Subcutaneous abdominal adipose tissue (tissue), 5 donors: ENCODE results near the gene MRPL9.

ENCODE experiments used
- H3K27ac ChIP-seq: one replicate; pipeline ENCODE4 v1.7.0; 2013; ENCODE audit warnings: low read depth, mild to moderate bottlenecking, inconsistent platforms, low read length, moderate library complexity
- H3K27me3 ChIP-seq, 5 donors: one replicate each; pipeline ENCODE4 v1.7.0; 2013; ENCODE audit warnings: low read length in 5 of 5, inconsistent platforms in 1 of 5; ENCODE audit not compliant: control insufficient read depth in 5 of 5, insufficient read depth in 4 of 5
- H3K36me3 ChIP-seq, 5 donors: one replicate each; pipeline ENCODE4 v1.7.0; 2013; ENCODE audit warnings: low read length in 5 of 5; ENCODE audit not compliant: control insufficient read depth in 5 of 5, insufficient read depth in 5 of 5
- H3K4me1 ChIP-seq, 5 donors: one replicate each; pipeline ENCODE4 v1.7.0; 2013; ENCODE audit warnings: low read length in 5 of 5, mild to moderate bottlenecking in 3 of 5, moderate library complexity in 1 of 5; ENCODE audit not compliant: control insufficient read depth in 5 of 5, insufficient read depth in 5 of 5
- H3K4me3 ChIP-seq, 5 donors: one replicate each; pipeline ENCODE4 v1.7.0; 2013; ENCODE audit warnings: low read length in 5 of 5, low read depth in 1 of 5
- H3K9ac ChIP-seq, 5 donors: one replicate each; pipeline ENCODE4 v1.7.0; 2013; ENCODE audit warnings: low read length in 5 of 5, mild to moderate bottlenecking in 4 of 5, moderate library complexity in 3 of 5
- H3K9me3 ChIP-seq, 5 donors: one replicate each; pipeline ENCODE4 v1.7.0; 2013; ENCODE audit warnings: low read length in 5 of 5; ENCODE audit not compliant: control insufficient read depth in 5 of 5
- donor health status: healthy.
- donor health status: healthy.
- donor health status: healthy.
- donor health status: healthy.
- donor health status: healthy.

MRPL9 gene

DNA sequence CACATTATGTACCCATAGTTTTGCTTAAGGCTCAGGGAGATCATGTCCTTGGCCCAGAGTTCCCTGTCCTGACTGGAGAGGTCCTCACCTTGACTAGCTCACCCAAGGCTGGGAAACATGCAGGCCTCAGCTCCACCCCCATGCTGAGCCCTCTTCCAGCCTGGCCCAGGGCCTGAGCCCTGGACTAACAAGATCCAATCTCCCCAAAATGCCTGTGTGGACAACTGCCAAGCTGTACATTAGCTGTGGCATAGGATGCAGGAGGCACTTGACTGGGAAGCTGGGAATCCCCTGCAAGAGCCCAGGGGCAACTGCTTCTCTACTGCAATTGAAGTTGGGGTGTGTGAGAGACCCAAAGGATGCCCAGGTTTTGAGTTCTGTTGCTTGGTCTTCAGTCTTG is 39.9 kb upstream of the MRPL9 start:
- no peak overlapping the region for H3K4me3 ChIP-seq
- H3K4me1 ChIP-seq: peaks cover 0 to 22% (median 6%) of the 10 kb centered on the region in 5 donors
- H3K9ac ChIP-seq: no peak overlapping the region
- no peak overlapping the region for H3K27ac ChIP-seq
- H3K27me3 ChIP-seq: peaks cover 0 to 26% (median 18%) of the 10 kb centered on the region in 5 donors
- no peaks in the 10 kb centered on the region for H3K36me3 ChIP-seq
- no peaks in the 10 kb centered on the region for H3K9me3 ChIP-seq

DNA sequence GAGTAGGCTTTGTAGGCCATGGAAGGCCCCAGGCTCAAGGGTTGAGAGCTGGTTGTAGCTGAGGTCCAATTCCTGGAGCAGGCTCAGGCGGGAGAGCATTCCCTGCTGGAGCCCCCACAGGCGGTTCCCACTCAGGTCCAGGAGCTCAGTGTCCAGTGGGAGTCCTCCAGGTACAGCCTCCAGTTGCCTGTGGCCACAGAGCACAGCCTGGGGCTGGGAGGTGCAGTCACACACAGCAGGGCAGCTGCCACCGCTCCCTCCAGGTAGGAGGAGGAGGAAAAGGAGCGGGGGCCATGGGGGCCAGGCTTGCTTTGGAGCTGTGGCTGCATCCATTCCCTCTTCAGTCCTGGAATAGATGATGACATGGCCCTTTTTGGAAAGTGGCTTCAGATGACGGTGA is 39.1 kb upstream of the MRPL9 start:
- Histone ChIP-seq H3K4me1 (peaks cover 0 to 22% (median 6%) of the 10 kb centered on the region in 5 donors), H3K27me3 (peaks cover 0 to 30% (median 18%) of the 10 kb centered on the region in 5 donors), H3K36me3 (peaks cover 0 to 2% (median 0%) of the 10 kb centered on the region in 5 donors)

GRCh38 chr1:151801846-151802245 is 38.5 kb upstream of the MRPL9 start:
- Histone ChIP-seq H3K4me3 (no peak overlapping the region), H3K9me3 (no peaks in the 10 kb centered on the region), H3K36me3 (peaks cover 0 to 2% (median 0%) of the 10 kb centered on the region in 5 donors), H3K4me1 (peaks cover 0 to 22% (median 6%) of the 10 kb centered on the region in 5 donors), H3K9ac (no peak overlapping the region), H3K27ac (no peak overlapping the region), H3K27me3 (peaks cover 0 to 30% (median 18%) of the 10 kb centered on the region in 5 donors)

More for the DNA sequence above, 39.1 kb upstream of the MRPL9 start:
- H3K27ac ChIP-seq: no peak overlapping the region
- no peak overlapping the region for H3K9ac ChIP-seq
- no peaks in the 10 kb centered on the region for H3K9me3 ChIP-seq
- no peak overlapping the region for H3K4me3 ChIP-seq

GRCh38 chr1:151801310-151801820 is 38.1 kb upstream of the MRPL9 start:
- Histone ChIP-seq H3K4me1 (peaks cover 0 to 22% (median 6%) of the 10 kb centered on the region in 5 donors), H3K9ac (no peak overlapping the region), H3K27me3 (peaks cover 0 to 30% (median 18%) of the 10 kb centered on the region in 5 donors), H3K4me3 (no peak overlapping the region), H3K36me3 (peaks cover 0 to 2% (median 0%) of the 10 kb centered on the region in 5 donors), H3K27ac (no peak overlapping the region), H3K9me3 (no peaks in the 10 kb centered on the region)

- peaks cover 0 to 2% (median 0%) of the 10 kb centered on the region in 5 donors for H3K36me3 ChIP-seq
- H3K27me3 ChIP-seq: peaks cover 0 to 30% (median 18%) of the 10 kb centered on the region in 5 donors
- H3K9ac ChIP-seq: peak overlapping the region in 1 of 5 donors; percentile 10
- H3K4me3 ChIP-seq: no peak overlapping the region
- H3K9me3 ChIP-seq: no peaks in the 10 kb centered on the region
- peaks cover 0 to 22% (median 6%) of the 10 kb centered on the region in 5 donors for H3K4me1 ChIP-seq
- no peak overlapping the region for H3K27ac ChIP-seq
Observed at GRCh38 chr1:151800830-151801229, 37.5 kb upstream of the MRPL9 start.

DNA sequence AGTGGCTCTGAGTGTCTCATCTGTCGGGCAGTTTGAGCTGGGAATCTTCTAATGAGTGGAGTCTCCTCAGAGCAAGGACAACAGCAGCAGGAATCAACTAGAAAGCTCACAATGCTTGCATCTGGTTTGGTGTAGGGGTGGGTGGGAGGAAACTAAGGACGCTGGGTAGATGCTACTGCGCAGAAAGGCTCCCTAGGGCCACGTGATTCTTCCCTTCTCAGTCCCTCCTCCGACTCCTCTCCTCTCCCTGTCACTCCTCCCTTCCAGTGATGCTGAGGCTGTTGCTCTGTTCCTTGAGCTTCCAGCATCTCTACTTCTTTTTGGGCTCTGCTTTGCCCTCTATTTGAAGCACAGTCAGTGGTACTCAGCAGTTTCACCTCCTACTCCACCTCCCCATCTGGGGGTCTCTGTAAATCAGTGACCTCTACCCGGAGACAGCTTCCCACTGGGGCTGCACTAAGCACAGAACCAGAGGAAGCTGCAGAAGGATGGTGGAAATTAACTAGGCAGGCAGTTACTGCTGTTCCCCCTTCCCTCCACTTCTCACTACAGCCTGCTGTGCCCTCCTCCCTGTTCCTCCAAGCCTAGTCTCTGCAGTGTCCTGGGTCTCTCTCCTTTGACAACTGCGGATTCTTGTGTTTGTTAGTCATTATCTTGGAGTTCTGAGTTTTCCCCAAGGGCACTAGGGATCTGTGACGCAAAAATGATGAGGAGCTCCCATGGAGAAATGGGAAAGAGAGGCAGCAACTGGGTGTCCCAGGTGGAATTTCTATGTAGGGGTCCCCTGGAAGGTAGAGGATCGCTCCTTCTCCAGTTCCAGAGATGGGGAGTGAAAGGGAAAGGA is 36.1 kb upstream of the MRPL9 start:
- Histone ChIP-seq H3K27me3 (peaks cover 0 to 30% (median 18%) of the 10 kb centered on the region in 5 donors), H3K4me1 (peaks cover 0 to 13% (median 6%) of the 10 kb centered on the region in 5 donors), H3K36me3 (peaks cover 0 to 2% (median 0%) of the 10 kb centered on the region in 5 donors), H3K9me3 (no peaks in the 10 kb centered on the region), H3K9ac (no peak overlapping the region), H3K27ac (no peak overlapping the region), H3K4me3 (no peak overlapping the region)

GRCh38 chr1:151798571-151798970 is 35.3 kb upstream of the MRPL9 start:
- Histone ChIP-seq H3K9ac (no peak overlapping the region), H3K4me3 (no peak overlapping the region), H3K27me3 (peaks cover 0 to 30% (median 13%) of the 10 kb centered on the region in 5 donors), H3K4me1 (peaks cover 0 to 13% (median 6%) of the 10 kb centered on the region in 5 donors), H3K9me3 (no peaks in the 10 kb centered on the region), H3K27ac (no peak overlapping the region), H3K36me3 (peaks cover 0 to 2% (median 0%) of the 10 kb centered on the region in 5 donors)

DNA sequence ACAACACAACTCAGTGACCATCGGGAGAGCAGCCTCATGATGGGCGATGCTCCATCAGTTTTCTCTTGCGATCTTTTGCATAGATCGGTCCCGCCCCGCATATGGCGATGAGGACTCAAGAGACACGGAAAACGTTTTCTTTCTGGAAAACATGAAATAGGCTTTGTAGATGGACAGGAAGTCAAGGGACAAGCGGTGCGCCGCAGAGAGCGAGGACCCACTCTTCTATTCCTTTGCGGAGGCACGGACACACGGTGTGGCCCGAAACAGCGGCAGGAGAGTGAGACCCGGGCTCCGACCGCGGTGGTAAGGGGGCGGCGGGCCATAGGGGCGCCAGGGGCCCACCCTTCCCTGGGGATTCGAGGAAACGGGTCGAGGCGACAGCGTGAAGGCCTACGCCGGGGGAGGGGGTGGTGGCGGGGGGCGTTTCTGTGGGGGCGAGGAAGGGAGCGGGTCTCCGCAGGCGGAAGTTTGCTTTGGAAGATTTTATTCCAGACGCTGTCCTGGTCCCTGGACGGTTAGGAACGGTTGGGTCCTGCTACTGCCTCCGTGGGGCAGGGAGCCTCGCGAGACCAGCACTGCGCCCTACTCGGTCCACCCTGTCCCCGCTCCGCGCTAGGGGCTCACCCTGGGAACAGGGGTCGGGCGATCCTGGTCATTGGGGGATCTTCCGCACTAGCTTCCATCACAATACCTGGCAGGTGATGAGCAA is 27.8 kb upstream of the MRPL9 start:
- Histone ChIP-seq H3K9ac (peak overlapping the region; percentile 77 to 84 (median 77)), H3K4me3 (peak overlapping the region; percentile 83 to 99 (median 93)), H3K27ac (peak overlapping the region; percentile 69), H3K9me3 (no peaks in the 10 kb centered on the region), H3K4me1 (peaks cover 0 to 23% (median 17%) of the 10 kb centered on the region in 5 donors), H3K36me3 (no peaks in the 10 kb centered on the region), H3K27me3 (no peaks in the 10 kb centered on the region)

- peak within 1 kb of the TSS; percentile 77 to 84 (median 77) for H3K9ac ChIP-seq
- peak within 1 kb of the TSS; percentile 83 to 99 (median 93) for H3K4me3 ChIP-seq
- H3K36me3 ChIP-seq: no peaks in the 10 kb centered on the region
- peak within 1 kb of the TSS; percentile 69 for H3K27ac ChIP-seq
- H3K4me1 ChIP-seq: peaks cover 0 to 23% (median 17%) of the 10 kb centered on the region in 5 donors
- H3K27me3 ChIP-seq: no peaks in the 10 kb centered on the region
- no peaks in the 10 kb centered on the region for H3K9me3 ChIP-seq
Observed at GRCh38 chr1:151790071-151790939, 27.0 kb upstream of the MRPL9 start, which contains the start of gene TDRKH. Gene TDRKH, minus strand, starts transcription at chr1:151790500. Its CDS starts 7,478 bp downstream, at chr1:151783022.
